ENCODE measurements around the gene FATE1. TPM values are rescaled to one million over a fixed set of nuclear protein-coding genes. Genes with fewer than 3 reads are reported as not detected.
"Not testable (repeated sequence)": the region's sequence is repeated elsewhere in the genome, so short reads cannot be mapped to it uniquely, and the experiment has no call there.

The FATE1 gene
- total RNA-seq, 4 donors from 2014 or later, result 0.42 TPM; not detected in 3

GRCh38 chrX:151695583-151696340 lies 20.1 kb upstream of the FATE1 start:
- 30% methylated on average over 10 of the region's 19 CpGs; no CpG with 5 or more reads in 1 of the 2 donors for WGBS, 2 donors (ENCODE audit: low coverage in 1 of 2)
- no peaks in the 10 kb centered on the region for H3K36me3 ChIP-seq
- no peak for ATAC-seq
- peaks cover 14% of the 10 kb centered on the region for H3K27me3 ChIP-seq
- peak overlapping the region in 1 of 2 donors; percentile 43 for H3K4me3 ChIP-seq
- H3K9me3 ChIP-seq, result no peaks in the 10 kb centered on the region
- H3K27ac ChIP-seq, result peak overlapping the region in 2 of 4 donors; percentile 24 to 43
- H3K4me1 ChIP-seq, result peaks cover 0 to 5% (median 0%) of the 10 kb centered on the region in 3 donors
- TF ChIP-seq POLR2AphosphoS5 (IDR thresholded peaks at IDR 0.05) (no peak), EP300 (IDR thresholded peaks at IDR 0.05) (no peak), POLR2A (IDR thresholded peaks at IDR 0.05) (no peak), CTCF (IDR thresholded peaks at IDR 0.05) (no peak)

GRCh38 chrX:151697082-151697481 lies 18.8 kb upstream of the FATE1 start:
- 76 to 100% methylated on average over 2 to 4 of the region's 8 CpGs for WGBS, 2 donors (ENCODE audit: low coverage in 1 of 2)
- H3K27ac ChIP-seq, result peak overlapping the region in 1 of 4 donors; percentile 19
- H3K4me3 ChIP-seq, result not testable (repeated sequence)

GRCh38 chrX:151697522-151697921 lies 18.3 kb upstream of the FATE1 start:
- Histone ChIP-seq H3K9me3 (no peaks in the 10 kb centered on the region), H3K36me3 (no peaks in the 10 kb centered on the region), H3K27me3 (peaks cover 14% of the 10 kb centered on the region), H3K27ac (peak overlapping the region in 1 of 4 donors; percentile 19), H3K4me3 (no peak overlapping the region), H3K4me1 (peaks cover 0 to 5% (median 0%) of the 10 kb centered on the region in 3 donors)
- WGBS, 2 donors (ENCODE audit: low coverage in 1 of 2), result 40% methylated on average over 2 of the region's 4 CpGs; no CpG with 5 or more reads in 1 of the 2 donors
- TF ChIP-seq EP300 (IDR thresholded peaks at IDR 0.05) (no peak), CTCF (IDR thresholded peaks at IDR 0.05) (no peak), POLR2A (IDR thresholded peaks at IDR 0.05) (no peak), POLR2AphosphoS5 (IDR thresholded peaks at IDR 0.05) (no peak)
- ATAC-seq, result peak; percentile 63

More at GRCh38 chrX:151697082-151697481, 18.8 kb upstream of the FATE1 start:
- not testable (repeated sequence) for H3K4me1 ChIP-seq, H3K9me3 ChIP-seq, H3K36me3 ChIP-seq, ATAC-seq
- H3K27me3 ChIP-seq, result peaks cover 14% of the 10 kb centered on the region

- no peaks in the 10 kb centered on the region for H3K9me3 ChIP-seq
- H3K36me3 ChIP-seq, result no peaks in the 10 kb centered on the region
- 60% methylated on average over 2 of the region's 6 CpGs; no CpG with 5 or more reads in 1 of the 2 donors for WGBS, 2 donors (ENCODE audit: low coverage in 1 of 2)
- H3K4me1 ChIP-seq, result peaks cover 0 to 5% (median 0%) of the 10 kb centered on the region in 3 donors
- ATAC-seq, result no peak
- TF ChIP-seq POLR2A (IDR thresholded peaks at IDR 0.05) (no peak), EP300 (IDR thresholded peaks at IDR 0.05) (no peak), POLR2AphosphoS5 (IDR thresholded peaks at IDR 0.05) (no peak), CTCF (IDR thresholded peaks at IDR 0.05) (no peak)
- H3K27me3 ChIP-seq, result peaks cover 14% of the 10 kb centered on the region
- no peak overlapping the region for H3K27ac ChIP-seq
- H3K4me3 ChIP-seq, result no peak overlapping the region
These were observed 17.4 kb upstream of the FATE1 start for GRCh38 chrX:151698485-151698884.

- Histone ChIP-seq H3K27me3 (peaks cover 14% of the 10 kb centered on the region), H3K4me3 (no peak overlapping the region), H3K27ac (no peak overlapping the region), H3K9me3 (no peaks in the 10 kb centered on the region), H3K4me1 (peaks cover 0 to 5% (median 0%) of the 10 kb centered on the region in 3 donors), H3K36me3 (no peaks in the 10 kb centered on the region)
- no peak for TF ChIP-seq CTCF (IDR thresholded peaks at IDR 0.05)
- no peak for TF ChIP-seq POLR2AphosphoS5 (IDR thresholded peaks at IDR 0.05)
- no peak for TF ChIP-seq EP300 (IDR thresholded peaks at IDR 0.05)
- WGBS, 2 donors (ENCODE audit: low coverage in 1 of 2), result no CpG with 5 or more reads among the region's 9 CpGs
- ATAC-seq, result no peak
These were observed 16.1 kb upstream of the FATE1 start for GRCh38 chrX:151699746-151700145.
